ENCODE measurements around the gene ABITRAM. TPM values are rescaled to one million over a fixed set of nuclear protein-coding genes. Genes with fewer than 3 reads are reported as not detected.

The ABITRAM gene
- total and polyA plus RNA-seq, 2 of the 13 experiments (the other 11 are each of a cell fraction or from before 2014, with no cell fraction given): 10.2 to 21.6 TPM

- TF ChIP-seq ZNF407 (CRISPR knock-in tag; IDR thresholded peaks at IDR 0.05; ENCODE audit: not compliant biosample characterization): no peak
- no peak for TF ChIP-seq THAP9 (CRISPR knock-in tag; IDR thresholded peaks at IDR 0.05; ENCODE audit: borderline replicate concordance)
- no peak for TF ChIP-seq TMF1 (CRISPR knock-in tag; IDR thresholded peaks at IDR 0.05; ENCODE audit: low read depth)
- no peak for TF ChIP-seq KDM3A (CRISPR knock-in tag; IDR thresholded peaks at IDR 0.05; ENCODE audit: low read depth)
- no peak for TF ChIP-seq MBNL3 (CRISPR knock-in tag; conservative IDR thresholded peaks at IDR 0.05)
- no peak for TF ChIP-seq ZBTB44 (CRISPR knock-in tag; IDR thresholded peaks at IDR 0.05)
- no peak for TF ChIP-seq SOX6 (IDR thresholded peaks at IDR 0.05)
- TF ChIP-seq SOX6 (CRISPR knock-in tag; IDR thresholded peaks at IDR 0.05): no peak
- no peak for TF ChIP-seq ZSCAN25 (CRISPR knock-in tag; IDR thresholded peaks at IDR 0.05)
- no peak for TF ChIP-seq SP4 (CRISPR knock-in tag; IDR thresholded peaks at IDR 0.05)
- no peak for TF ChIP-seq RNF219 (CRISPR knock-in tag; IDR thresholded peaks at IDR 0.05)
- no peak for TF ChIP-seq ZNF331 (CRISPR knock-in tag; IDR thresholded peaks at IDR 0.05)
- no peak for TF ChIP-seq NR0B2 (CRISPR knock-in tag; IDR thresholded peaks at IDR 0.05)
- TF ChIP-seq MIXL1 (CRISPR knock-in tag; IDR thresholded peaks at IDR 0.05): 0 out of 2 replicates have a peak, but pooled peaks have one; percentile 26
- TF ChIP-seq RAD21 (CRISPR knock-in tag; IDR thresholded peaks at IDR 0.05): peak; percentile 41; the same call in 1 of the 2 replicates
These were observed 19.9 kb downstream of the ABITRAM start (continued) for GRCh38 chr9:108953983-108954574.
